Peyer's patch (tissue), 4 donors: ENCODE results near the gene STUM.

Experiments used
- POLR2A ChIP-seq, 2 donors: fragments of 450-650 bp; IDR thresholded peaks; one replicate each; pipeline ENCODE4 v1.5.1; 2017; ENCODE audit warnings: antibody characterized with exemption in 2 of 2, mild to moderate bottlenecking in 2 of 2, moderate library complexity in 2 of 2
- TF ChIP-seq, protein P1 (sequence below), 6 experiments: fragments of 450-650 bp in 4 of 6; fragments of 200-600 bp in 2 of 6; sonication (generic) in 1 of 6; IDR thresholded peaks; one replicate each; pipeline ENCODE4 v1.5.1; 2017 to 2019; ENCODE audit warnings: antibody characterized with exemption in 6 of 6, mild to moderate bottlenecking in 3 of 6, moderate library complexity in 1 of 6

DNA sequence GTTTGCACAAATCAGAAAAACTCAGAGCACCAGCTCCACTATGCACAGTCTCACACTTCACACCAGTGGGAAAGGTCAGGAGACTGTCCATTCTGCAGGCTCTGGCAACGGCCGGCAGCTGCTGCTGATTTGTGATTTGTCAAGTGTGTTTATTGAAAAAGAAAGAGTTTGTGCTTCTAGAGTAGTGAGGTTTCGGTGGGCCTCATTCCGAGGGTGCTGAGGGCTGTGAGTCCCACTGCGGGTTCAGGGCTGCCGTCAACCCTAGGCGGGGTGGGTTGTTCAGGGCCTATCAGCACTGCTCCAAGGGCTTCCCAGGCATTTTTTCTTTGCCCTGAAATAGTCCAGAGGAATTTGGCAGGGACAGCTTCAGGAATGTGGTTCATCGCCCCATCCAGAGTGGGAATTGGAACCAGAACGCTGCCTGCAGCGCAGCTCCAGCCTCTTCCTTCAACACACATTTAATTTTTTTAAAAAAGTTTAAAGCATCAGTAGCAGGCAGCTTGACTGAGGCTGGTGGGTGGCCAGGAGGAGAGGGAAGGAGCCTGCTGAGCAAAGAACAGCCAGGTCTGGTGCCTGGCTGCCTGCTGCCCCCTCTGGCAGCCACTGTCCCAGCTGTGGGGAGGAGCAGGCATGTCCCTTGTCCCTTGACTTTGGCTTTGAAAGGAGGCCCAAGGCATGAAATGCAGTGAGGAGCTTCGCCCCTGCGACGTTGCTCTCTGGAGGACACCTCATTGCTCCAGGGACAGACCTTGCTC lies 19.7 kb downstream of the STUM start:
- TF ChIP-seq, protein P1, sequence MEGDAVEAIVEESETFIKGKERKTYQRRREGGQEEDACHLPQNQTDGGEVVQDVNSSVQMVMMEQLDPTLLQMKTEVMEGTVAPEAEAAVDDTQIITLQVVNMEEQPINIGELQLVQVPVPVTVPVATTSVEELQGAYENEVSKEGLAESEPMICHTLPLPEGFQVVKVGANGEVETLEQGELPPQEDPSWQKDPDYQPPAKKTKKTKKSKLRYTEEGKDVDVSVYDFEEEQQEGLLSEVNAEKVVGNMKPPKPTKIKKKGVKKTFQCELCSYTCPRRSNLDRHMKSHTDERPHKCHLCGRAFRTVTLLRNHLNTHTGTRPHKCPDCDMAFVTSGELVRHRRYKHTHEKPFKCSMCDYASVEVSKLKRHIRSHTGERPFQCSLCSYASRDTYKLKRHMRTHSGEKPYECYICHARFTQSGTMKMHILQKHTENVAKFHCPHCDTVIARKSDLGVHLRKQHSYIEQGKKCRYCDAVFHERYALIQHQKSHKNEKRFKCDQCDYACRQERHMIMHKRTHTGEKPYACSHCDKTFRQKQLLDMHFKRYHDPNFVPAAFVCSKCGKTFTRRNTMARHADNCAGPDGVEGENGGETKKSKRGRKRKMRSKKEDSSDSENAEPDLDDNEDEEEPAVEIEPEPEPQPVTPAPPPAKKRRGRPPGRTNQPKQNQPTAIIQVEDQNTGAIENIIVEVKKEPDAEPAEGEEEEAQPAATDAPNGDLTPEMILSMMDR (IDR thresholded peaks at IDR 0.05), result peak in 2 of 6 experiments; percentile 9 to 10
- no peak for TF ChIP-seq POLR2A (IDR thresholded peaks at IDR 0.05)
